Stimulated activated effector memory CD8-positive, alpha-beta T cell treated with anti-CD3 and anti-CD28 coated beads, Interleukin-12 subunit alpha, Interleukin-12 subunit beta, amount 100 ng/mL, for 72 hours (primary cell): Measurements from ENCODE around the gene CDC20.

Source experiments
- ATAC-seq: fragments of 150-1000 bp; cut with Tn5 transposase; 2 replicates; pipeline ENCODE4 v1.10.0; 2021
- DNase-seq, 2 donors: peaks; one replicate each; pipeline ENCODE4 v3.0.0; 2021 to 2022; ENCODE audit warnings: low spot score in 2 of 2
- H3K27ac Mint-ChIP-seq: one replicate; pipeline ENCODE4 v1.8.0; 2022; ENCODE audit warnings: mild to moderate bottlenecking, mixed read lengths
- H3K36me3 Mint-ChIP-seq: one replicate; pipeline ENCODE4 v1.8.0; 2022; ENCODE audit warnings: mild to moderate bottlenecking, mixed read lengths
- H3K4me1 Mint-ChIP-seq: one replicate; pipeline ENCODE4 v1.8.0; 2022; ENCODE audit warnings: mixed read lengths
- H3K4me3 Mint-ChIP-seq: one replicate; pipeline ENCODE4 v1.8.0; 2022; ENCODE audit warnings: mild to moderate bottlenecking, mixed read lengths
- H3K9me3 Mint-ChIP-seq: one replicate; pipeline ENCODE4 v1.8.0; 2022; ENCODE audit warnings: mixed read lengths

The CDC20 gene

GRCh38 chr1:43358746-43359693 is at the start of gene CDC20:
TSS of gene CDC20 (plus strand) at chr1:43358981. CDS start at chr1:43359216, 235 bp downstream.
- DNase-seq (peak; percentile 96 to 99), ATAC-seq (peak; percentile 99)
- Mint-ChIP-seq H3K27ac (peak within 1 kb of the TSS; percentile 96), H3K36me3 (peaks cover 67% of the 10 kb centered on the region), H3K4me3 (peak within 1 kb of the TSS; percentile 90), H3K4me1 (peaks cover 40% of the 10 kb centered on the region), H3K9me3 (no peaks in the 10 kb centered on the region)

- Mint-ChIP-seq H3K27ac (peak overlapping the region; percentile 7), H3K36me3 (no peaks in the 10 kb centered on the region), H3K9me3 (no peaks in the 10 kb centered on the region), H3K4me3 (no peak overlapping the region), H3K4me1 (no peaks in the 10 kb centered on the region)
- DNase-seq (no peak), ATAC-seq (no peak)
These were observed 49.3 kb upstream of the CDC20 start for GRCh38 chr1:43309405-43310025.

GRCh38 chr1:43311521-43311920 is 47.3 kb upstream of the CDC20 start:
- ATAC-seq (no peak), DNase-seq (no peak)
- H3K36me3 Mint-ChIP-seq = no peaks in the 10 kb centered on the region
- H3K27ac Mint-ChIP-seq = no peak overlapping the region
- no peaks in the 10 kb centered on the region for H3K9me3 Mint-ChIP-seq
- no peaks in the 10 kb centered on the region for H3K4me1 Mint-ChIP-seq
- H3K4me3 Mint-ChIP-seq = no peak overlapping the region

- Mint-ChIP-seq H3K9me3 (no peaks in the 10 kb centered on the region), H3K36me3 (no peaks in the 10 kb centered on the region), H3K4me3 (no peak overlapping the region), H3K27ac (no peak overlapping the region), H3K4me1 (no peaks in the 10 kb centered on the region)
- ATAC-seq = no peak
- DNase-seq = no peak
These were observed 46.6 kb upstream of the CDC20 start for GRCh38 chr1:43312212-43312623.

- Mint-ChIP-seq H3K36me3 (no peaks in the 10 kb centered on the region), H3K27ac (no peak overlapping the region), H3K4me3 (no peak overlapping the region), H3K4me1 (peaks cover 3% of the 10 kb centered on the region), H3K9me3 (no peaks in the 10 kb centered on the region)
- DNase-seq = no peak
- no peak for ATAC-seq
These were observed 45.9 kb upstream of the CDC20 start for GRCh38 chr1:43312663-43313515.

- no peaks in the 10 kb centered on the region for H3K36me3 Mint-ChIP-seq
- DNase-seq (no peak), ATAC-seq (no peak)
- H3K4me1 Mint-ChIP-seq = peaks cover 7% of the 10 kb centered on the region
- H3K4me3 Mint-ChIP-seq = no peak overlapping the region
- no peaks in the 10 kb centered on the region for H3K9me3 Mint-ChIP-seq
- H3K27ac Mint-ChIP-seq = no peak overlapping the region
These were observed 45.0 kb upstream of the CDC20 start for GRCh38 chr1:43313771-43314170.

- Mint-ChIP-seq H3K27ac (no peak overlapping the region), H3K36me3 (no peaks in the 10 kb centered on the region), H3K4me3 (no peak overlapping the region), H3K9me3 (no peaks in the 10 kb centered on the region), H3K4me1 (peaks cover 7% of the 10 kb centered on the region)
- no peak for ATAC-seq
- no peak for DNase-seq
These were observed 44.5 kb upstream of the CDC20 start for GRCh38 chr1:43314233-43314632.

- Mint-ChIP-seq H3K36me3 (no peaks in the 10 kb centered on the region), H3K27ac (no peak overlapping the region), H3K4me3 (no peak overlapping the region), H3K4me1 (peaks cover 7% of the 10 kb centered on the region), H3K9me3 (no peaks in the 10 kb centered on the region)
- ATAC-seq (no peak), DNase-seq (no peak)
These were observed 43.3 kb upstream of the CDC20 start for GRCh38 chr1:43315481-43315880.

- ATAC-seq (no peak), DNase-seq (no peak)
- Mint-ChIP-seq H3K4me3 (no peak overlapping the region), H3K36me3 (no peaks in the 10 kb centered on the region), H3K4me1 (peaks cover 7% of the 10 kb centered on the region), H3K27ac (no peak overlapping the region), H3K9me3 (no peaks in the 10 kb centered on the region)
These were observed 42.6 kb upstream of the CDC20 start for GRCh38 chr1:43315963-43316737.

GRCh38 chr1:43316738-43317520 is 41.9 kb upstream of the CDC20 start:
- H3K9me3 Mint-ChIP-seq = no peaks in the 10 kb centered on the region
- H3K27ac Mint-ChIP-seq = peak overlapping the region; percentile 57

GRCh38 chr1:43317817-43318471 is 40.8 kb upstream of the CDC20 start:
- Mint-ChIP-seq H3K4me1 (peaks cover 7% of the 10 kb centered on the region), H3K27ac (peak overlapping the region; percentile 57), H3K36me3 (no peaks in the 10 kb centered on the region), H3K4me3 (no peak overlapping the region), H3K9me3 (no peaks in the 10 kb centered on the region)
- ATAC-seq (no peak), DNase-seq (no peak)

More at GRCh38 chr1:43316738-43317520, 41.9 kb upstream of the CDC20 start:
- ATAC-seq = no peak
- Mint-ChIP-seq H3K4me3 (no peak overlapping the region), H3K4me1 (peaks cover 7% of the 10 kb centered on the region), H3K36me3 (no peaks in the 10 kb centered on the region)
- no peak for DNase-seq

GRCh38 chr1:43318831-43319230 is 40.0 kb upstream of the CDC20 start:
- no peak for DNase-seq
- no peaks in the 10 kb centered on the region for H3K9me3 Mint-ChIP-seq
- no peak overlapping the region for H3K4me3 Mint-ChIP-seq
- no peak overlapping the region for H3K27ac Mint-ChIP-seq
- ATAC-seq = no peak
- H3K4me1 Mint-ChIP-seq = peaks cover 7% of the 10 kb centered on the region
- no peaks in the 10 kb centered on the region for H3K36me3 Mint-ChIP-seq

- H3K4me1 Mint-ChIP-seq = peaks cover 7% of the 10 kb centered on the region
- peak; percentile 16 for ATAC-seq
- DNase-seq = no peak
- peak overlapping the region; percentile 27 for H3K27ac Mint-ChIP-seq
- no peaks in the 10 kb centered on the region for H3K36me3 Mint-ChIP-seq
- H3K4me3 Mint-ChIP-seq = no peak overlapping the region
- H3K9me3 Mint-ChIP-seq = peaks cover 2% of the 10 kb centered on the region
These were observed 39.5 kb upstream of the CDC20 start for GRCh38 chr1:43319288-43319687.
